Type B pancreatic cell (in vitro differentiated cells): ENCODE data around the gene ARL4D. TPM values are rescaled to one million over a fixed set of nuclear protein-coding genes. Genes with fewer than 3 reads are reported as not detected.
"Not testable (repeated sequence)": the region's sequence is repeated elsewhere in the genome, so short reads cannot be mapped to it uniquely, and the experiment has no call there.

Experiments used
- DNase-seq: peaks from one replicate; pipeline ENCODE4 v3.0.0; 2021; ENCODE audit warnings: mixed read lengths; ENCODE audit not compliant: unreplicated experiment; ENCODE audit errors: extremely low spot score
- H3K27ac Mint-ChIP-seq: 2 replicates; pipeline ENCODE4 v1.8.0; 2021; ENCODE audit warnings: mild to moderate bottlenecking, mixed read lengths
- H3K27me3 Mint-ChIP-seq: 2 replicates; pipeline ENCODE4 v1.8.0; 2021; ENCODE audit warnings: mixed read lengths
- H3K36me3 Mint-ChIP-seq: 2 replicates; pipeline ENCODE4 v1.8.0; 2021; ENCODE audit warnings: mixed read lengths
- H3K4me1 Mint-ChIP-seq: one replicate; pipeline ENCODE4 v1.8.0; 2021; ENCODE audit warnings: mixed read lengths; ENCODE audit not compliant: unreplicated experiment
- H3K4me3 Mint-ChIP-seq: 2 replicates; pipeline ENCODE4 v1.8.0; 2021; ENCODE audit warnings: mild to moderate bottlenecking, mixed read lengths
- H3K9me3 Mint-ChIP-seq: 2 replicates; pipeline ENCODE4 v1.8.0; 2021; ENCODE audit warnings: mixed read lengths
- CTCF ChIP-seq: fragments of 200-600 bp; sonication (generic); conservative IDR thresholded peaks from 2 replicates; pipeline ENCODE4 v1.5.0; 2021; ENCODE audit warnings: antibody characterized with exemption, mild to moderate bottlenecking
- total RNA-seq: library from RNA; stranded (reverse); gene quantifications from 2 replicates; pipeline ENCODE4 v1.2.1, GENCODE V29; 2021; ENCODE audit warnings: low replicate concordance

ARL4D gene
- total RNA-seq, 1 donor from 2014 or later, result 8.3 TPM

- Mint-ChIP-seq H3K4me3 (no peak overlapping the region), H3K27ac (no peak overlapping the region), H3K36me3 (no peaks in the 10 kb centered on the region), H3K4me1 (peaks cover 10% of the 10 kb centered on the region), H3K9me3 (no peaks in the 10 kb centered on the region), H3K27me3 (peaks cover 22% of the 10 kb centered on the region)
- TF ChIP-seq CTCF, result no peak
- no peak for DNase-seq
These were observed 18.5 kb downstream of the ARL4D start for GRCh38 chr17:43416998-43417890.

GRCh38 chr17:43418441-43419374 lies 19.9 kb downstream of the ARL4D start:
- H3K4me3 Mint-ChIP-seq, result no peak overlapping the region
- H3K27me3 Mint-ChIP-seq, result peaks cover 22% of the 10 kb centered on the region
- TF ChIP-seq CTCF, result no peak
- H3K27ac Mint-ChIP-seq, result no peak overlapping the region
- no peak for DNase-seq
- no peaks in the 10 kb centered on the region for H3K36me3 Mint-ChIP-seq
- peaks cover 7% of the 10 kb centered on the region for H3K4me1 Mint-ChIP-seq
- no peaks in the 10 kb centered on the region for H3K9me3 Mint-ChIP-seq

GRCh38 chr17:43419375-43419882 lies 20.6 kb downstream of the ARL4D start:
- H3K27me3 Mint-ChIP-seq, result peaks cover 21% of the 10 kb centered on the region
- H3K4me3 Mint-ChIP-seq, H3K27ac Mint-ChIP-seq, H3K9me3 Mint-ChIP-seq, H3K4me1 Mint-ChIP-seq, DNase-seq, H3K36me3 Mint-ChIP-seq: not testable (repeated sequence)

GRCh38 chr17:43423777-43424455 lies 25.1 kb downstream of the ARL4D start:
- Mint-ChIP-seq H3K4me3 (no peak overlapping the region), H3K27ac (no peak overlapping the region), H3K9me3 (no peaks in the 10 kb centered on the region), H3K36me3 (no peaks in the 10 kb centered on the region), H3K4me1 (peaks cover 2% of the 10 kb centered on the region), H3K27me3 (peaks cover 6% of the 10 kb centered on the region)
- TF ChIP-seq CTCF, result no peak
- no peak for DNase-seq

GRCh38 chr17:43427362-43428043 lies 28.7 kb downstream of the ARL4D start:
- Mint-ChIP-seq H3K27me3 (peaks cover 10% of the 10 kb centered on the region), H3K4me1 (peaks cover 14% of the 10 kb centered on the region), H3K4me3 (no peak overlapping the region), H3K9me3 (no peaks in the 10 kb centered on the region), H3K36me3 (no peaks in the 10 kb centered on the region), H3K27ac (no peak overlapping the region)
- no peak for DNase-seq
- no peak for TF ChIP-seq CTCF
